Measurements from ENCODE around the gene CROCC2. TPM values are rescaled to one million over a fixed set of nuclear protein-coding genes. Genes with fewer than 3 reads are reported as not detected.

CROCC2 gene
- total RNA-seq, 1 donor: not detected

DNA sequence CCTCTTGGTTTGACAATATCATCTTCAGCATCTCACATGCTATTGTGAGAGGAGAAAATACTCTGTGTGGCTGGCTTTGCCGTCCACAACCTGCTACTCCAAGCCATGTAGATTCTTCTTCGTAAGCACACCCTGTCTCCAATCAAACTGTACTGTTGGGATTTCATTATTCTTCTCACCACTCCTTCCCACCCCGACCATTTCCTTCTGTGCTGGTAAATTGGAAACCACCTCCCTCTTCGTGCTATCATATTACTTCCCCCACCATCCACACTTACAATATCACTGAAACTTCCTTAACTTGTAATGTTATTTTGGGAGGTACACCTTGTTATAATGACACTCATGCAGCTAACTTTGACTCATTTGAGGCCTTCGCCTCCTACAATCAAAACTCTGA lies 40.7 kb upstream of the CROCC2 start:
- no peak overlapping the region for H3K4me3 ChIP-seq (ENCODE audit: low read depth, low read length)
- TF ChIP-seq, protein P1, sequence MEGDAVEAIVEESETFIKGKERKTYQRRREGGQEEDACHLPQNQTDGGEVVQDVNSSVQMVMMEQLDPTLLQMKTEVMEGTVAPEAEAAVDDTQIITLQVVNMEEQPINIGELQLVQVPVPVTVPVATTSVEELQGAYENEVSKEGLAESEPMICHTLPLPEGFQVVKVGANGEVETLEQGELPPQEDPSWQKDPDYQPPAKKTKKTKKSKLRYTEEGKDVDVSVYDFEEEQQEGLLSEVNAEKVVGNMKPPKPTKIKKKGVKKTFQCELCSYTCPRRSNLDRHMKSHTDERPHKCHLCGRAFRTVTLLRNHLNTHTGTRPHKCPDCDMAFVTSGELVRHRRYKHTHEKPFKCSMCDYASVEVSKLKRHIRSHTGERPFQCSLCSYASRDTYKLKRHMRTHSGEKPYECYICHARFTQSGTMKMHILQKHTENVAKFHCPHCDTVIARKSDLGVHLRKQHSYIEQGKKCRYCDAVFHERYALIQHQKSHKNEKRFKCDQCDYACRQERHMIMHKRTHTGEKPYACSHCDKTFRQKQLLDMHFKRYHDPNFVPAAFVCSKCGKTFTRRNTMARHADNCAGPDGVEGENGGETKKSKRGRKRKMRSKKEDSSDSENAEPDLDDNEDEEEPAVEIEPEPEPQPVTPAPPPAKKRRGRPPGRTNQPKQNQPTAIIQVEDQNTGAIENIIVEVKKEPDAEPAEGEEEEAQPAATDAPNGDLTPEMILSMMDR (IDR thresholded peaks at IDR 0.05; ENCODE audit: insufficient read depth, low read depth, low read length): no peak
- no peak for DNase-seq (ENCODE audit: low read depth)

DNA sequence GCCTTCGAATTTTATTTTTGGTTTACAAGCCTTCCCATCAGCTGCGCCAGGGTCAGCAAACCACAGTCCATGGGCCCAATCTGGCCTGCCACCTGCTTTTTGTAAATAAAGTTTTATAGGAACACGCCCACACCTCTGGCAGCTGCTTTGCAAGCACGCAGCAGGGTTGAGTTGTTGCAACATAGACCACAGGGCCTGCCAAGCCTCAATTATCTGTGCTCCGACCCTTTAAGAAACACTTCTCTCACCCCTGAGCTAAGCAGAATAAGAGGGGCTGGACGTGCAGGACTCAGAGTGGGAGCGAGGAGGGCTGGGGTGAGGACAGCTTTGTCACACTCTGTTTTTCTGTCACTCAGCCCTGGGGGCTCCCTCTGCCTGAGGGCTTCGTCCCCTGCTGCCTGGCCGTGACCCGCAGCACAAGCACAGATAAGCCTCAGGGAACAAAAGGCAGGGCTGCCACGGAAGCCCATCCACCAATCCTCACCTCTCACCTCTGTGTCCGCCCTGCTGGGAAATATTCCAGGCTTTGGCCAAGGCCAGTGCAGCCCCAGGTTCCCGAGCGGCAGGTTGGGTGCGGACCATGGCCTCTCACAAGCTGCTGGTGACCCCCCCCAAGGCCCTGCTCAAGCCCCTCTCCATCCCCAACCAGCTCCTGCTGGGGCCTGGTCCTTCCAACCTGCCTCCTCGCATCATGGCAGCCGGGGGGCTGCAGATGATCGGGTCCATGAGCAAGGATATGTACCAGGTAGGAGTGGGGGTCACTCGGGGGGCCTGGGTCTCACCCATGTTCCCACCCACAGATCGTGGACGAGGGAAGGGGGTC lies 37.6 kb upstream of the CROCC2 start, which contains the start of gene AGXT:
TSS of gene AGXT (plus strand) at position 539 of the 823 bp plus-strand sequence. CDS start at position 581, 42 bp downstream.
- TF ChIP-seq, protein P1 (IDR thresholded peaks at IDR 0.05; ENCODE audit: insufficient read depth, low read depth, low read length): no peak
- peak; percentile 51 for DNase-seq (ENCODE audit: low read depth)
- no peak within 1 kb of the TSS for H3K4me3 ChIP-seq (ENCODE audit: low read depth, low read length)

DNA sequence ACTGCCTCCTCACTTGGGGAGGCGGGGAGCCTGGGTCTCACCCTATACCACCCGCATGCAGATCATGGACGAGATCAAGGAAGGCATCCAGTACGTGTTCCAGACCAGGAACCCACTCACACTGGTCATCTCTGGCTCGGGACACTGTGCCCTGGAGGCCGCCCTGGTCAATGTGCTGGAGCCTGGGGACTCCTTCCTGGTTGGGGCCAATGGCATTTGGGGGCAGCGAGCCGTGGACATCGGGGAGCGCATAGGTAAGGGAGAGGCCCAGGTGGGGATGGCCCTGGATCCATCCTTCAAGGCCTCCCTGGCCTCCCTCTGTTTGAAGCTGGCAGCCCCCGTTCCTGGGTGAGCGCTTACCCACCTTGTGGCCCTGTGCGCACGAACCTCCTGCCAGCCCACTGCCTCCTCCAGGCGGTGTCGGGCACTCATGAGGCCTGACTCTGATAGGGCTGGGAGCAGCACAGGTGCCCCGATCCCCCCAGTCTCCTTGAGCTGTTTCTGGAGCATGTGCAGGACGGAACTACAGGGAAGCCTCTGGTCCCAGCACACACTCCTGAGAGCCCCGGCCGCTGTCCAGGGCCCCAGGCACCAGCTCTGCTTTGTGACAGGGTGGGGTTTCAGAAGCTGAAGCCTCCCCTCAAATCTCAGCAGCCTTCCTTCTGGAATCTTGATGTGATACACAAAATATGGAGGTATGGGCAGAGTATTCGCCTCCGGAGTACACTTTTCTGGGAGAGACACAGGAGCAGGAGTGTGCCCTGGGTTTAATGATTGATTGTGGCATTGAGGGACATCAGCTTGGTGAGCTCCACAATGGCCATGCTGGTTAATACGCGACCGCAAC lies 36.8 kb upstream of the CROCC2 start:
- DNase-seq (ENCODE audit: low read depth): no peak
- TF ChIP-seq, protein P1 (IDR thresholded peaks at IDR 0.05; ENCODE audit: insufficient read depth, low read depth, low read length): no peak
- H3K4me3 ChIP-seq (ENCODE audit: low read depth, low read length): no peak overlapping the region

DNA sequence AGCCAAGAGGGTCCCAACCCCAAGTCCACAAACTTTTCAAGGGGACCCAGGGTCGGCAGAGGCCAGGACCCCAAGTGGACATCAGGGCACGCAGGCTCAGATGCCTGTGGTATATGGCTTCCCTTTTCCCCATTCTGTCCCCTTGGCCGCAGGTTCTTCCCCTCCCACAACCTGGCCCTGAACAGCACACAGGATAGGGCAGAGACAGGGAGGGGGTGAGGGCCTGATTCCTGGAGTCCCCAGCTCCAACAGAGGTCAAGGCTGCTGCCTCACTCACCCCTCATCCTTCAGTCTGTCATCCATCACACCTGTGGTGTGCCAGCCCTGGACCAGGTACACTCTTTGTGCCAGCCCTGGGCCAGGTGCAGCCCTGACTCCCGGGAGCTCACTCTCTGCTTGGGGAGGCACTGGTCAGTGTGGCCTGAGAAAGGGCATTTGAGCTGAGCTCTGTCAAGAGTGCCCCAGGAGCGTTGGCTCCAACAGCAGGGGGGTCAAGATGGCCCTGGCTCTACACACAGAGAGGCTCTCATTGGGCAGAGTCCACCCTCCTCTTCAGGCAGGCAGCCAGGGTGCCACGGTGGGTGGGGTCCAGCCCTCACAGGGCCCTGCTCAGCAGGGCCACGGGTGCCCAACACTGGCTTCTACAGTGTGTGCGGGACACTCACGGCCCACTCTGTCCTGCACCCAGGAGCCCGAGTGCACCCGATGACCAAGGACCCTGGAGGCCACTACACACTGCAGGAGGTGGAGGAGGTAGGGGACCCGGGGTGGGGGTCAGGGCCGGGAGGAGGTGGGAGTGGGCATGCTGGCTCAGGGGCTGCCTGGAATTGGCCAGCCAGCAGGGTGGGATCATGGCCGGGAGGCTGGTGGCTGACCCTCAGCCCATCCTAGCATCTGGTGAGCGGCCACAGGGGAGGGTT lies 35.9 kb upstream of the CROCC2 start:
- DNase-seq (ENCODE audit: low read depth): no peak
- TF ChIP-seq, protein P1 (IDR thresholded peaks at IDR 0.05; ENCODE audit: insufficient read depth, low read depth, low read length): no peak
- H3K4me3 ChIP-seq (ENCODE audit: low read depth, low read length): no peak overlapping the region

DNA sequence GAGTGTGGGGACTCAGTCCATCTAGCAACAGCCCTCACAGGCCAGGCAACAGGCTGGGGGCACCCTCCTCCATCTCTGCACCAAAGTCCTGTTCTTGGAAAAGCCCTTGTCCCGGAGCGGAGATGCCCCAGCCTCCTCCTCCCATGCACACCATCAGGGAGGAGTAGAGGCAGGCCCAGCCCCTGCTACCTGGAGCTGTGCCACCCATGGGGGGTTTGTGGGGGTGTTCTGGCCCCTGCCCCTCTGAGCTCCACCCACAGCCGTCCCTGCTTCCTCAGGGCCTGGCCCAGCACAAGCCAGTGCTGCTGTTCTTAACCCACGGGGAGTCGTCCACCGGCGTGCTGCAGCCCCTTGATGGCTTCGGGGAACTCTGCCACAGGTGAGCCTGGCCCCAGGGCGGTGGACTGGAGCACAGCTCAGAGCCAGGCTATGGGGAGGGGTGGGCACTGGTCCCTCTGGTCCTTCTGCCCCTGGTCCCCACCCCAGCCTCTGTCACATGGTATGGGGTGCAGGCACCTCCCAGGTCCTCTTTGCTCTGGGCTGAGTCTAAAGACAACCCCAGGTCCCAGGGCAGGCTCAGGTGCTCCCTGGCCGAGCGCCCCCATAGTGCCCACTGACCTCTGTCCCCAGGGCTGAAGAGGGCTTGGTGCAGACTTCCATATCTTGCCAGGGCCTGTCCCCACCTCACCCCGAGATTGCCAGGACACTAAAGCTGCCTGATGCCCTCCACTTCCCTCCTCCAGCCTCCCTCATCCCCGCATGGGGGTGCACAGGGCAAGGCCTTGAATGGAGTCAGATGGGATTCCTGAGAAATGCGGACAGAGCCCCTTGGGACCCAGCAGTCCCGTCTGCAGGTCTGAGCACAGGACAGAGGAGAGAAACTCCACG lies 34.8 kb upstream of the CROCC2 start:
- no peak overlapping the region for H3K4me3 ChIP-seq (ENCODE audit: low read depth, low read length)
- DNase-seq (ENCODE audit: low read depth): no peak
- TF ChIP-seq, protein P1 (IDR thresholded peaks at IDR 0.05; ENCODE audit: insufficient read depth, low read depth, low read length): no peak
